Activated T-helper 1 cell treated with anti-CD3 and anti-CD28 coated beads, Interleukin-12 subunit alpha, Interleukin-12 subunit beta, Interleukin-2, Interleukin-4 antibody, amounts not matched to agents 30 ng/mL and 10 ng/mL and 1 ng/mL, durations not matched to agents 14 hours and 24 hours and 36 hours (primary cell): Measurements from ENCODE around the gene PGAP2. TPM values are rescaled to one million over a fixed set of nuclear protein-coding genes. Genes with fewer than 3 reads are reported as not detected.
"Not testable (repeated sequence)": the region's sequence is repeated elsewhere in the genome, so short reads cannot be mapped to it uniquely, and the experiment has no call there.

Source experiments
- DNase-seq: peaks from one replicate; pipeline ENCODE4 v3.0.0; 2021; ENCODE audit warnings: low spot score
- H3K27ac Mint-ChIP-seq: one replicate; pipeline ENCODE4 v1.8.0; 2021; ENCODE audit warnings: mild to moderate bottlenecking, mixed read lengths
- H3K27me3 Mint-ChIP-seq: one replicate; pipeline ENCODE4 v1.8.0; 2022; ENCODE audit warnings: mild to moderate bottlenecking, moderate library complexity, mixed read lengths; ENCODE audit not compliant: insufficient read depth
- H3K36me3 Mint-ChIP-seq: one replicate; pipeline ENCODE4 v1.8.0; 2021; ENCODE audit warnings: low read depth, mixed read lengths
- H3K4me1 Mint-ChIP-seq: one replicate; pipeline ENCODE4 v1.8.0; 2021; ENCODE audit warnings: low read depth, mixed read lengths
- H3K4me3 Mint-ChIP-seq: one replicate; pipeline ENCODE4 v1.8.0; 2021; ENCODE audit warnings: mild to moderate bottlenecking, moderate library complexity, mixed read lengths
- H3K9me3 Mint-ChIP-seq: one replicate; pipeline ENCODE4 v1.8.0; 2021; ENCODE audit warnings: mixed read lengths
- intact Hi-C: fragments of 100-400 bp; cut with micrococcal nuclease; formaldehyde crosslinking; loops from one replicate; pipeline ENCODE4 v1.15.1; 2024
- total RNA-seq: library from RNA; stranded (reverse); gene quantifications from 2 replicates; pipeline ENCODE4 v1.2.3, GENCODE V29; 2022

The PGAP2 gene
- total RNA-seq, 1 donor from 2014 or later = 29.8 TPM

- H3K4me1 Mint-ChIP-seq = peaks cover 14% of the 10 kb centered on the region
Observed at GRCh38 chr11:3810951-3811350, 2.6 kb downstream of the PGAP2 start.

GRCh38 chr11:3814832-3815231, 6.5 kb downstream of the PGAP2 start:
- H3K4me3 Mint-ChIP-seq, DNase-seq, H3K27ac Mint-ChIP-seq, H3K9me3 Mint-ChIP-seq, H3K36me3 Mint-ChIP-seq, intact Hi-C loops, H3K27me3 Mint-ChIP-seq, H3K4me1 Mint-ChIP-seq: not testable (repeated sequence)

More at GRCh38 chr11:3810951-3811350, 2.6 kb downstream of the PGAP2 start:
- no peaks in the 10 kb centered on the region for H3K27me3 Mint-ChIP-seq
- H3K4me3 Mint-ChIP-seq = no peak overlapping the region
- no peak overlapping the region for H3K27ac Mint-ChIP-seq
- intact Hi-C loops = no loop called here
- no peak for DNase-seq
- no peaks in the 10 kb centered on the region for H3K9me3 Mint-ChIP-seq
- peaks cover 7% of the 10 kb centered on the region for H3K36me3 Mint-ChIP-seq

- Mint-ChIP-seq H3K27me3 (no peaks in the 10 kb centered on the region), H3K36me3 (peaks cover 2% of the 10 kb centered on the region), H3K27ac (no peak overlapping the region), H3K9me3 (no peaks in the 10 kb centered on the region), H3K4me3 (no peak overlapping the region), H3K4me1 (no peaks in the 10 kb centered on the region)
- no peak for DNase-seq
- intact Hi-C loops = no loop called here
Observed at GRCh38 chr11:3815845-3816244, 7.5 kb downstream of the PGAP2 start.

- Mint-ChIP-seq H3K9me3 (no peaks in the 10 kb centered on the region), H3K27ac (no peak overlapping the region)
Observed at GRCh38 chr11:3816673-3817072, 8.3 kb downstream of the PGAP2 start.

GRCh38 chr11:3817181-3817800, 8.9 kb downstream of the PGAP2 start:
- DNase-seq = no peak
- intact Hi-C loops = no loop called here
- Mint-ChIP-seq H3K27ac (no peak overlapping the region), H3K9me3 (no peaks in the 10 kb centered on the region), H3K27me3 (no peaks in the 10 kb centered on the region), H3K4me3 (no peak overlapping the region), H3K36me3 (peaks cover 2% of the 10 kb centered on the region), H3K4me1 (no peaks in the 10 kb centered on the region)

More at GRCh38 chr11:3816673-3817072, 8.3 kb downstream of the PGAP2 start:
- peaks cover 2% of the 10 kb centered on the region for H3K36me3 Mint-ChIP-seq
- intact Hi-C loops = no loop called here
- H3K27me3 Mint-ChIP-seq = no peaks in the 10 kb centered on the region
- H3K4me1 Mint-ChIP-seq = no peaks in the 10 kb centered on the region
- H3K4me3 Mint-ChIP-seq = no peak overlapping the region
- DNase-seq = no peak

GRCh38 chr11:3820971-3821370, 12.6 kb downstream of the PGAP2 start:
- no peak for DNase-seq
- no peaks in the 10 kb centered on the region for H3K9me3 Mint-ChIP-seq
- no peak overlapping the region for H3K27ac Mint-ChIP-seq
- intact Hi-C loops = no loop called here
- H3K4me3 Mint-ChIP-seq = no peak overlapping the region
- peaks cover 21% of the 10 kb centered on the region for H3K4me1 Mint-ChIP-seq
- peaks cover 20% of the 10 kb centered on the region for H3K36me3 Mint-ChIP-seq
- no peaks in the 10 kb centered on the region for H3K27me3 Mint-ChIP-seq

- Mint-ChIP-seq H3K27me3 (no peaks in the 10 kb centered on the region), H3K27ac (no peak overlapping the region), H3K36me3 (peaks cover 33% of the 10 kb centered on the region), H3K9me3 (no peaks in the 10 kb centered on the region), H3K4me1 (peaks cover 30% of the 10 kb centered on the region), H3K4me3 (no peak overlapping the region)
- no peak for DNase-seq
- intact Hi-C loops = no loop called here
Observed at GRCh38 chr11:3822312-3822711, 14.0 kb downstream of the PGAP2 start.

GRCh38 chr11:3823303-3823702, 14.9 kb downstream of the PGAP2 start:
- DNase-seq = no peak
- peaks cover 38% of the 10 kb centered on the region for H3K4me1 Mint-ChIP-seq
- H3K36me3 Mint-ChIP-seq = peaks cover 41% of the 10 kb centered on the region
- H3K4me3 Mint-ChIP-seq = no peak overlapping the region
- no peaks in the 10 kb centered on the region for H3K9me3 Mint-ChIP-seq
- no peaks in the 10 kb centered on the region for H3K27me3 Mint-ChIP-seq
- intact Hi-C loops = no loop called here
- H3K27ac Mint-ChIP-seq = no peak overlapping the region

GRCh38 chr11:3823762-3824506, 15.6 kb downstream of the PGAP2 start:
- H3K4me3 Mint-ChIP-seq = no peak overlapping the region
- DNase-seq = no peak
- H3K27ac Mint-ChIP-seq = no peak overlapping the region
- intact Hi-C loops = loop anchor here (1.0 kb wide), 2 partner anchors 17 to 248 kb away; no protein-coding TSS in a partner anchor
- H3K4me1 Mint-ChIP-seq = peaks cover 38% of the 10 kb centered on the region
- peaks cover 41% of the 10 kb centered on the region for H3K36me3 Mint-ChIP-seq
- no peaks in the 10 kb centered on the region for H3K27me3 Mint-ChIP-seq
- no peaks in the 10 kb centered on the region for H3K9me3 Mint-ChIP-seq

GRCh38 chr11:3824714-3825472, 16.5 kb downstream of the PGAP2 start:
- peak; percentile 68 for DNase-seq
- no peaks in the 10 kb centered on the region for H3K27me3 Mint-ChIP-seq
- peaks cover 38% of the 10 kb centered on the region for H3K4me1 Mint-ChIP-seq
- peaks cover 41% of the 10 kb centered on the region for H3K36me3 Mint-ChIP-seq
- intact Hi-C loops = loop anchor here (1.0 kb wide), 2 partner anchors 16 to 247 kb away; no protein-coding TSS in a partner anchor
- no peak overlapping the region for H3K4me3 Mint-ChIP-seq
- H3K9me3 Mint-ChIP-seq = no peaks in the 10 kb centered on the region
- no peak overlapping the region for H3K27ac Mint-ChIP-seq

GRCh38 chr11:3825473-3826154, 17.3 kb downstream of the PGAP2 start:
- H3K27ac Mint-ChIP-seq = peak overlapping the region; percentile 44
- no peaks in the 10 kb centered on the region for H3K9me3 Mint-ChIP-seq
- DNase-seq = no peak
- peaks cover 48% of the 10 kb centered on the region for H3K36me3 Mint-ChIP-seq
- no peaks in the 10 kb centered on the region for H3K27me3 Mint-ChIP-seq
- H3K4me1 Mint-ChIP-seq = peaks cover 39% of the 10 kb centered on the region
- intact Hi-C loops = no loop called here
- H3K4me3 Mint-ChIP-seq = no peak overlapping the region

- no peaks in the 10 kb centered on the region for H3K9me3 Mint-ChIP-seq
- no peaks in the 10 kb centered on the region for H3K27me3 Mint-ChIP-seq
- intact Hi-C loops = no loop called here
- H3K36me3 Mint-ChIP-seq = peaks cover 59% of the 10 kb centered on the region
- no peak for DNase-seq
- no peak overlapping the region for H3K4me3 Mint-ChIP-seq
- H3K4me1 Mint-ChIP-seq = peaks cover 50% of the 10 kb centered on the region
- peak overlapping the region; percentile 51 for H3K27ac Mint-ChIP-seq
Observed at GRCh38 chr11:3826721-3827120, 18.4 kb downstream of the PGAP2 start.
